Nephron progenitor cell (in vitro differentiated cells): ENCODE results near the gene RIMS4.

Experiments
- DNase-seq: peaks from one replicate; pipeline ENCODE4 v3.0.0; 2021
- H3K27ac Mint-ChIP-seq: 2 replicates; pipeline ENCODE4 v1.8.0; 2021; ENCODE audit warnings: mild to moderate bottlenecking, moderate library complexity, mixed read lengths
- H3K27me3 Mint-ChIP-seq: 2 replicates; pipeline ENCODE4 v1.8.0; 2021; ENCODE audit warnings: mild to moderate bottlenecking, low read depth, mixed read lengths; ENCODE audit not compliant: poor library complexity
- H3K36me3 Mint-ChIP-seq: 2 replicates; pipeline ENCODE4 v1.8.0; 2021; ENCODE audit warnings: low read depth, mixed read lengths
- H3K4me1 Mint-ChIP-seq: 2 replicates; pipeline ENCODE4 v1.8.0; 2021; ENCODE audit warnings: mixed read lengths
- H3K4me3 Mint-ChIP-seq: 2 replicates; pipeline ENCODE4 v1.8.0; 2021; ENCODE audit warnings: mild to moderate bottlenecking, moderate library complexity, mixed read lengths
- H3K9me3 Mint-ChIP-seq: 2 replicates; pipeline ENCODE4 v1.8.0; 2021; ENCODE audit warnings: mild to moderate bottlenecking, moderate library complexity, mixed read lengths
- TF ChIP-seq, protein P1 (sequence below): fragments of 200-600 bp; sonication (generic); IDR thresholded peaks from 2 replicates; pipeline ENCODE4 v1.5.0; 2021; ENCODE audit warnings: antibody characterized with exemption

The RIMS4 gene

DNA sequence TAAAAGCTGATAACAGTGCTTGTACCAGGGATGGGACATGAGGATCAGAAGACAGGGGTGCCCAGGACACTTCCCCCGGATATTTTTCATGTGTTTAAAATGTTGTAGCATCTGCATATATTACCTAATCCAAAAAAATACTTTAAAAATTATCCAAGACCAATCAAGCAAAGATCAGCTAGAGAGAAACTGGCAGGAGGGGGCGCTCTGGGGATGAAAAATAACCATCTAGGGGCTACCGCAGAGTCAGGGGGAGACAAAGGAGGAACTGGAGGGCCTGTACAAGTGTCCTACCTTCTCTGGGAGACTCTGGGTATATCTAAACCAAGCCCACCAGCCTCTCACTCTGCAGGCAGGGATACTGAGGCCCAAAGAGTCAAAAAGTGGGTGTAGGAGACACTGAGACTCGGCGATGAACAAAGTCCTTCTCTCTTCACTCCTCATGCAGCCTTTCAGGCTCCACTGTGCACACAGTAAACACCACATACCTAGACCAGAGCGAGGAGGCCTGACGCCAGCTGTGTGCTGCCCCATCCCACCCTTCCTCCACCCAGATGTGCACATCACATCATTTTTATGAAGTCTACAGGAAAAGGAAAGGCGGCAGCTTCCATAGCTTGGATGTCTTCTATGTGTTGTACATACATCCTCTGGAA lies 9.8 kb downstream of the RIMS4 start:
- peak; percentile 40 for DNase-seq
- Mint-ChIP-seq H3K27me3 (peaks cover 9% of the 10 kb centered on the region), H3K4me3 (no peak overlapping the region), H3K4me1 (peaks cover 40% of the 10 kb centered on the region), H3K9me3 (no peaks in the 10 kb centered on the region), H3K36me3 (no peaks in the 10 kb centered on the region), H3K27ac (peak overlapping the region; percentile 24)
- TF ChIP-seq, protein P1, sequence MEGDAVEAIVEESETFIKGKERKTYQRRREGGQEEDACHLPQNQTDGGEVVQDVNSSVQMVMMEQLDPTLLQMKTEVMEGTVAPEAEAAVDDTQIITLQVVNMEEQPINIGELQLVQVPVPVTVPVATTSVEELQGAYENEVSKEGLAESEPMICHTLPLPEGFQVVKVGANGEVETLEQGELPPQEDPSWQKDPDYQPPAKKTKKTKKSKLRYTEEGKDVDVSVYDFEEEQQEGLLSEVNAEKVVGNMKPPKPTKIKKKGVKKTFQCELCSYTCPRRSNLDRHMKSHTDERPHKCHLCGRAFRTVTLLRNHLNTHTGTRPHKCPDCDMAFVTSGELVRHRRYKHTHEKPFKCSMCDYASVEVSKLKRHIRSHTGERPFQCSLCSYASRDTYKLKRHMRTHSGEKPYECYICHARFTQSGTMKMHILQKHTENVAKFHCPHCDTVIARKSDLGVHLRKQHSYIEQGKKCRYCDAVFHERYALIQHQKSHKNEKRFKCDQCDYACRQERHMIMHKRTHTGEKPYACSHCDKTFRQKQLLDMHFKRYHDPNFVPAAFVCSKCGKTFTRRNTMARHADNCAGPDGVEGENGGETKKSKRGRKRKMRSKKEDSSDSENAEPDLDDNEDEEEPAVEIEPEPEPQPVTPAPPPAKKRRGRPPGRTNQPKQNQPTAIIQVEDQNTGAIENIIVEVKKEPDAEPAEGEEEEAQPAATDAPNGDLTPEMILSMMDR, result peak; percentile 26

DNA sequence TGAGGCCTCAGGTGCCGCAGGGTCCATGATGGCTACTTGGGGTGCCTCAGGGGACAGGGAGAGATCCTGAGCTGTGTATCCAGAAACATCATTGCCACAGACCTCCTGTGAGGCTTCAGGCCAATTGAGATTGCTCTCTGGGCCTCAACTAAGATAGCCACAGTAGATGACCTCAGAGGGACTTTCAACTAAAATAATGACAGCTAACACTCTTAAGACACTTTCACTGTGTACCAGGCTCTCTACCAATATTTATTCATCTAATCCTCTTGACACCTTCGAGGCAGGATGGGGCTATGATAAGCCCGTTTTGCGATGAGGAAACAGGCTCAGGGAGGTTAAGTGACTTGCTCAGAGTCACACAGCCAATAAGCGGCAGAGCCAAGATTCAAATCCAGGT lies 10.7 kb downstream of the RIMS4 start:
- H3K4me3 Mint-ChIP-seq, result no peak overlapping the region
- peaks cover 32% of the 10 kb centered on the region for H3K4me1 Mint-ChIP-seq
- peaks cover 6% of the 10 kb centered on the region for H3K27me3 Mint-ChIP-seq
- DNase-seq, result no peak
- TF ChIP-seq, protein P1, result no peak
- H3K36me3 Mint-ChIP-seq, result no peaks in the 10 kb centered on the region
- H3K9me3 Mint-ChIP-seq, result no peaks in the 10 kb centered on the region
- no peak overlapping the region for H3K27ac Mint-ChIP-seq

- Mint-ChIP-seq H3K4me1 (peaks cover 21% of the 10 kb centered on the region), H3K9me3 (no peaks in the 10 kb centered on the region), H3K4me3 (no peak overlapping the region), H3K27me3 (no peaks in the 10 kb centered on the region), H3K27ac (no peak overlapping the region), H3K36me3 (no peaks in the 10 kb centered on the region)
- no peak for DNase-seq
- TF ChIP-seq, protein P1, result no peak
Observed at GRCh38 chr20:44796758-44797457, 13.4 kb downstream of the RIMS4 start.

- no peaks in the 10 kb centered on the region for H3K9me3 Mint-ChIP-seq
- peak overlapping the region; percentile 15 for H3K27ac Mint-ChIP-seq
- peaks cover 18% of the 10 kb centered on the region for H3K4me1 Mint-ChIP-seq
- no peak for DNase-seq
- H3K4me3 Mint-ChIP-seq, result no peak overlapping the region
- no peaks in the 10 kb centered on the region for H3K36me3 Mint-ChIP-seq
- no peaks in the 10 kb centered on the region for H3K27me3 Mint-ChIP-seq
- TF ChIP-seq, protein P1, result no peak
Observed at GRCh38 chr20:44796311-44796710, 14.0 kb downstream of the RIMS4 start.

DNA sequence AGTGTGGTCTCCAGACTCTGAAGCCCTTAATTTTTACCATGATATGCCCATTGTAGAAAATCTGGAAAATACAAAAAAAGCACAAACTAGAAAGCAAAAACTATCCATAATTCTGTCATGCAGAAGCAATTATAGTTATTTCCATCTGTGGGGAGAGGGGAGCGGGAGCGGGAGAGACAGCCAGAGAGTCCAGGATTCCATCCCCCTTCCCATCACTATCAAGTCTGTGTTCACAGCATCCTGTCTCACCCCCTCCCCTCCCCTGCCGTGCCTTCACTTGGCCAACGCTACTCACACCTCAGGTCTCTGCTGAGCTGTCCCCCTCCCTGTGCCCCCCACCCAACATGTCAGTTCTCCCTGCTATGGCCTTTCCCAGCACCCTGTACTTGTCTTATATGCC lies 14.5 kb downstream of the RIMS4 start:
- no peaks in the 10 kb centered on the region for H3K9me3 Mint-ChIP-seq
- peaks cover 13% of the 10 kb centered on the region for H3K4me1 Mint-ChIP-seq
- no peaks in the 10 kb centered on the region for H3K27me3 Mint-ChIP-seq
- TF ChIP-seq, protein P1, result no peak
- H3K36me3 Mint-ChIP-seq, result no peaks in the 10 kb centered on the region
- no peak for DNase-seq
- peak overlapping the region; percentile 15 for H3K27ac Mint-ChIP-seq
- H3K4me3 Mint-ChIP-seq, result no peak overlapping the region

GRCh38 chr20:44792796-44793195 lies 17.6 kb downstream of the RIMS4 start:
- H3K9me3 Mint-ChIP-seq, result no peaks in the 10 kb centered on the region
- H3K36me3 Mint-ChIP-seq, result no peaks in the 10 kb centered on the region
- H3K4me1 Mint-ChIP-seq, result peaks cover 6% of the 10 kb centered on the region
- H3K27ac Mint-ChIP-seq, result no peak overlapping the region
- TF ChIP-seq, protein P1, result no peak
- peaks cover 6% of the 10 kb centered on the region for H3K27me3 Mint-ChIP-seq
- H3K4me3 Mint-ChIP-seq, result no peak overlapping the region
- no peak for DNase-seq
